GM23248 (cell line): ENCODE results near the gene TCF4.

Experiments used
- EZH2 ChIP-seq: fragments of 200-600 bp; sonication (generic); IDR thresholded peaks from 2 replicates; pipeline ENCODE4 v1.6.1; 2018; ENCODE audit warnings: antibody characterized with exemption, mild to moderate bottlenecking; ENCODE audit not compliant: insufficient read depth, poor library complexity, severe bottlenecking
- EZH2phosphoT487 ChIP-seq: fragments of 200-600 bp; sonication (generic); IDR thresholded peaks from 2 replicates; pipeline ENCODE4 v1.6.1; 2018; ENCODE audit warnings: antibody characterized with exemption, moderate library complexity, mild to moderate bottlenecking, low read depth; ENCODE audit not compliant: insufficient read depth

GRCh38 chr18:55220523-55220922 lies 367.5 kb downstream of the TCF4 start:
- TF ChIP-seq EZH2 (no peak), EZH2phosphoT487 (no peak)
